Esophagus (tissue), 2 donors: ENCODE data around the gene ATP9B. TPM values are rescaled to one million over a fixed set of nuclear protein-coding genes. Genes with fewer than 3 reads are reported as not detected.

Experiments used
- H3K27ac ChIP-seq, 2 donors: one replicate each; pipeline ENCODE4 v1.5.1; 2013; ENCODE audit warnings: low read depth in 2 of 2, mild to moderate bottlenecking in 2 of 2, inconsistent platforms in 1 of 2, low read length in 1 of 2, moderate library complexity in 1 of 2
- H3K27me3 ChIP-seq, 2 donors: one replicate each; pipeline ENCODE4 v1.6.1; 2013; ENCODE audit warnings: low read length in 2 of 2, control low read depth in 1 of 2, mild to moderate bottlenecking in 1 of 2; ENCODE audit not compliant: insufficient read depth in 2 of 2, control insufficient read depth in 1 of 2
- H3K36me3 ChIP-seq, 2 donors: one replicate each; pipeline ENCODE4 v1.6.1; 2013; ENCODE audit warnings: low read length in 1 of 2; ENCODE audit not compliant: control insufficient read depth in 2 of 2, insufficient read depth in 2 of 2
- H3K4me1 ChIP-seq, 2 donors: one replicate each; pipeline ENCODE4 v1.6.1; 2013; ENCODE audit warnings: low read length in 1 of 2; ENCODE audit not compliant: control insufficient read depth in 2 of 2, insufficient read depth in 2 of 2
- H3K4me3 ChIP-seq, 2 donors: one replicate each; pipeline ENCODE4 v1.5.1; 2013; ENCODE audit warnings: low read length in 2 of 2, mild to moderate bottlenecking in 2 of 2, low read depth in 1 of 2, moderate library complexity in 1 of 2
- H3K9me3 ChIP-seq, 2 donors: one replicate each; pipeline ENCODE4 v1.6.1; 2013; ENCODE audit warnings: mild to moderate bottlenecking in 2 of 2, low read depth in 1 of 2, low read length in 1 of 2, moderate library complexity in 1 of 2; ENCODE audit not compliant: control insufficient read depth in 2 of 2, insufficient read depth in 1 of 2
- WGBS, 2 donors: extraction: QIAGEN DNeasy Blood & Tissue Kit; methylation state at CpG; one replicate each; pipeline ENCODE4 v1.1.7; 2013; 5-methylcytosine and 5-hydroxymethylcytosine counted together
- polyA plus RNA-seq, 2 donors: library from polyadenylated mRNA; stranded (reverse); fragments of 200-250 nt; gene quantifications; one replicate each; pipeline ENCODE4 v1.2.3, GENCODE V29; 2013
- donor health status: healthy with polysubstance abuse.
- donor health status: Bipolar disorder and iron deficiency.

ATP9B gene
- polyA plus RNA-seq, 2 donors = 9.6 to 10.5 TPM

DNA sequence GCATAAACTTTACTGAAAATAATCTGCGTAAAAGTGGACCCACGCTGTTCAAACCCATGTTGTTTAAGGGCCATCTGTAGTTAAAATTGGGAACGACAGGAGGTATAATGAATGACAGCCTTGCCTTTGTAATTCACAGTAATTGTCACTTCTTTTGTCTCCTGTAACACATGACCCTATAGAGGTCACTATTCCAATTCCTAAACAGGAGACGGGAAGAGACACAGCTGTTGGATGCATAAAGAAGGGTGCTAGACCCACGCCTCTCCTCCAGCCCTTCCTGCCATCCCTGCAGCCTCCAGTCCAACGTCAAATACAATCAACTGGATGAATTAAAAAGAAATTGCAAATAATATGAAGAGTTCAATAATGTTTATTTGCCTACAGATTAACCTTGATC lies 263.5 kb downstream of the ATP9B start:
- Histone ChIP-seq H3K9me3 (peaks cover 0 to 3% of the 10 kb centered on the region in 2 donors), H3K27me3 (no peaks in the 10 kb centered on the region), H3K27ac (no peak overlapping the region), H3K4me1 (no peaks in the 10 kb centered on the region), H3K4me3 (no peak overlapping the region), H3K36me3 (peaks cover 11 to 29% of the 10 kb centered on the region in 2 donors)
- WGBS, 2 donors = 85 to 87% methylated on average over 6 of the region's 6 CpGs

DNA sequence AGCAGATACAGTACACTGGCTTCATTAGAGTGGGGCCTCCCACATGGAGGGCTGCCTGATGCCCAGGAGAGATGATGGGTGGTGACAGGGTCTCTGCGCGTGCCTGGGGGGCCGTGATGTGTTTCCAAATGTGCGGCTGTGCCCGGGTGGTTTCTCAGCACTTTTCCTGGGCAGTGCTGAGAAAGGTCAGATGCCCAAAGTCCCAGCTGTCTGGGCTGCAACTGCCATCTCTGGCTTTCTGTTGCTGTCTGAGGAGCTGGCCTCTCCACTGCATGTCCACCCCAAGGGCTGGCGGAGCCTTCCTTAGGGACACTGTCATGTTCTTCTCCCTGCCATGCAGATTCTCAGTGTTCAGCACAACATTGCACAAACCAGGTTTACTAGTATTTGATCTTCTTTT lies 263.9 kb downstream of the ATP9B start:
- Histone ChIP-seq H3K27me3 (no peaks in the 10 kb centered on the region), H3K36me3 (peaks cover 13 to 32% of the 10 kb centered on the region in 2 donors), H3K27ac (no peak overlapping the region), H3K4me3 (no peak overlapping the region), H3K4me1 (no peaks in the 10 kb centered on the region), H3K9me3 (no peaks in the 10 kb centered on the region)
- 94 to 96% methylated on average over 6 of the region's 6 CpGs for WGBS, 2 donors

- WGBS, 2 donors = 85 to 86% methylated on average over 23 to 29 of the region's 29 CpGs
- Histone ChIP-seq H3K27ac (no peak overlapping the region), H3K9me3 (no peaks in the 10 kb centered on the region), H3K36me3 (peaks cover 22 to 35% of the 10 kb centered on the region in 2 donors), H3K4me3 (no peak overlapping the region), H3K4me1 (no peaks in the 10 kb centered on the region), H3K27me3 (no peaks in the 10 kb centered on the region)
Observed at GRCh38 chr18:79334496-79335233, 265.5 kb downstream of the ATP9B start.

GRCh38 chr18:79335833-79336360 lies 266.7 kb downstream of the ATP9B start:
- H3K27me3 ChIP-seq = no peaks in the 10 kb centered on the region
- 96 to 98% methylated on average over 23 of the region's 23 CpGs for WGBS, 2 donors
- H3K36me3 ChIP-seq = peaks cover 22 to 32% of the 10 kb centered on the region in 2 donors
- no peak overlapping the region for H3K4me3 ChIP-seq
- no peaks in the 10 kb centered on the region for H3K4me1 ChIP-seq
- H3K27ac ChIP-seq = no peak overlapping the region
- H3K9me3 ChIP-seq = no peaks in the 10 kb centered on the region

DNA sequence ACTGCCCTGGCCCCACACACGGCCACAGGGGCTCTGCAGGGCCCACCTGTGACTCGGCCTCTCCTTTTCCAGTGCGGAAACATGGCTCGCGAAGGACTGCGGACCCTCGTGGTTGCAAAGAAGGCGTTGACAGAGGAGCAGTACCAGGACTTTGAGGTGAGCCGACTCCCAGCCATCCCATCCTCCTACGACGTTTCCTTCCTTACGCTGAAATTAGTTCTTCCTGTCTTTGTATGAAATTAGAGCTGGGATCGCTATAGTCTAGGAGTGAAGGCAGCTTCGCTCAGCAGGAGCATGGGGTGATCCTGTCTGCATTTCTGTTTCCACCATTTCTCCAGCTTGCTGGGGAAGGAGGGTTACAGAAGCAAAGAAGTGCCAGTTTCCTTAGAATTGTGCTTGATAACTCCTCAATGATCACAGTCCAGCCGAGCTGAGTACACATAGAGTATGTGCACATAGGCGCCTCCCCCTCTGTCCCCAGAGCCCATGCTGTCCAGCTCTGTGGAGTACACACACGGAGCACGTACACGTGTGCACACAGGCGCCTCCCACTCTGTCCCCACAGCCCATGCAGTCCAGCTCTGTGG lies 267.5 kb downstream of the ATP9B start:
- H3K27ac ChIP-seq = no peak overlapping the region
- no peaks in the 10 kb centered on the region for H3K4me1 ChIP-seq
- H3K9me3 ChIP-seq = no peaks in the 10 kb centered on the region
- WGBS, 2 donors = 87 to 88% methylated on average over 20 of the region's 20 CpGs
- no peak overlapping the region for H3K4me3 ChIP-seq
- peaks cover 22 to 34% of the 10 kb centered on the region in 2 donors for H3K36me3 ChIP-seq
- H3K27me3 ChIP-seq = no peaks in the 10 kb centered on the region

- no peak overlapping the region for H3K27ac ChIP-seq
- 97 to 98% methylated on average over 19 of the region's 19 CpGs for WGBS, 2 donors
- H3K9me3 ChIP-seq = no peaks in the 10 kb centered on the region
- H3K27me3 ChIP-seq = no peaks in the 10 kb centered on the region
- peaks cover 22 to 35% of the 10 kb centered on the region in 2 donors for H3K36me3 ChIP-seq
- no peak overlapping the region for H3K4me3 ChIP-seq
- H3K4me1 ChIP-seq = no peaks in the 10 kb centered on the region
Observed at GRCh38 chr18:79337184-79337583, 268.0 kb downstream of the ATP9B start.

DNA sequence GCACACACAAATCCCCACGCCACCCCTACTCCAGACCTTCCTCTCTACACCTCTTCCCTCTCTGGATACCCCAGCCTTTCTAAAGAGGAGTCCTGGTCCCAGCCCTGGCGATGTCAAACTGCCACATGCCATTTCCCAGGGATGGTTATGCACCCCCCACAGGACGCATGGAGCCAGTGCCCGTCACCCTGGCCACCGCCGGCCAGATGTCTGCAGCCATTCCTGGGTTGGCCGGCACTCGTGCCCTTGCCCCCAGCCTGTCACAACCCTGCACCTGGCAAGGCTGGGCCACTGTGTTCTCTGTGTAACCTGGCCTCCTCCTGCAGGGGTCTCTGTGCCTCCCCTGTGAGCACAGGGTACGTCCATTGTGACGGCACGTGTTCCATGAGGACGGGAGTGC lies 268.4 kb downstream of the ATP9B start:
- Histone ChIP-seq H3K4me1 (no peaks in the 10 kb centered on the region), H3K9me3 (no peaks in the 10 kb centered on the region), H3K36me3 (peaks cover 22 to 35% of the 10 kb centered on the region in 2 donors), H3K4me3 (no peak overlapping the region), H3K27ac (no peak overlapping the region), H3K27me3 (no peaks in the 10 kb centered on the region)
- WGBS, 2 donors = 89 to 90% methylated on average over 12 of the region's 12 CpGs

- Histone ChIP-seq H3K27ac (no peak overlapping the region), H3K4me3 (no peak overlapping the region), H3K36me3 (peaks cover 27 to 37% of the 10 kb centered on the region in 2 donors), H3K4me1 (no peaks in the 10 kb centered on the region), H3K9me3 (no peaks in the 10 kb centered on the region), H3K27me3 (no peaks in the 10 kb centered on the region)
- 94 to 95% methylated on average over 19 of the region's 19 CpGs for WGBS, 2 donors
Observed at GRCh38 chr18:79339094-79339908, 270.1 kb downstream of the ATP9B start.

DNA sequence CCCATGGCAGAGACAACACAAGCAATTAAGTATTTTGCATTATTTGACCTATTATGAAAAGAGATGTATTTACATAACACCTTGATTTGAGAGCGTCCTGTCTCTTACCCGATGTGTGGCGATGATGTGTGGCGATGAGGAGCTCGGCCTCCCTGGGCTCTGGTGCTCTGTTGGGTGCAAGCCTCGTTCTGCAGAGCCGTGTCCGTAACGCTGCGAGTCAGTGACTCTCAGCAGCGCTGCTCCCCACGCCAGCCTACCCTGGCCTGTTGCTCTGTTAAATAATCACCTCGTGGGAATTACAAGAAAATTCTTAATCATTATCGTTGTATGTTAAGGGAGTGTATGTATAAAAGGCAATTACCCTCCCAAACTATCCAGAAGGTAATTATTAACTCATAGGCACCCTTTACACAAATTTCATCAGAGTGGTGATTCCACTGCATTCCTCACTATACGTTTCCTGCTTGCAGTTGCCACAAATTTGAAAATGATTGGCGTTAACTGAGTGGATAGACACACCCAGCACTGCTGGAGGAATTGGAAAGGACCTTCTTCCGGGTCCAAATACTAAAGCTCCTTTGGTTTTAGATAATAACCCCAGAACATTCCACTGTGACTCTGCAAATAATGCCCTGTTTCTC lies 274.5 kb downstream of the ATP9B start:
- H3K4me3 ChIP-seq = no peak overlapping the region
- H3K27ac ChIP-seq = no peak overlapping the region
- peaks cover 0 to 5% of the 10 kb centered on the region in 2 donors for H3K4me1 ChIP-seq
- H3K9me3 ChIP-seq = no peaks in the 10 kb centered on the region
- no peaks in the 10 kb centered on the region for H3K27me3 ChIP-seq
- 74 to 85% methylated on average over 17 of the region's 17 CpGs for WGBS, 2 donors
- H3K36me3 ChIP-seq = peaks cover 27 to 43% of the 10 kb centered on the region in 2 donors
